WTC11 (cell line): Measurements from ENCODE around the gene TMEM252. TPM values are rescaled to one million over a fixed set of nuclear protein-coding genes. Genes with fewer than 3 reads are reported as not detected.
A peak's percentile ranks its signal among the peaks of the same experiment; 100 is the strongest.

Experiments used
- ATAC-seq: fragments of 200-7000 bp; cut with Tn5 transposase; 2 replicates; pipeline ENCODE4 v1.10.0; 2021; ENCODE audit warnings: mild to moderate bottlenecking, moderate library complexity
- CTCF ChIA-PET: fragments of 300-600 bp; sonication (Branson Sonifier 250); formaldehyde crosslinking; loops from one replicate; lab custom pipeline; 2021; ENCODE audit warnings: antibody characterized with exemption; lab: Charles Lee
- POLR2A ChIA-PET: fragments of 350-600 bp; sonication (Branson Sonifier 250); formaldehyde crosslinking; loops from one replicate; lab custom pipeline; 2021; ENCODE audit warnings: antibody characterized with exemption; lab: Charles Lee
- DNase-seq: peaks from one replicate; pipeline ENCODE4 v3.0.0; 2021; ENCODE audit warnings: low spot score
- H3K27ac Mint-ChIP-seq: 2 replicates; pipeline ENCODE4 v1.8.0; 2021; ENCODE audit warnings: mixed read lengths
- H3K27me3 Mint-ChIP-seq: 2 replicates; pipeline ENCODE4 v1.8.0; 2021; ENCODE audit warnings: low read depth, mild to moderate bottlenecking, moderate library complexity, mixed read lengths
- H3K36me3 Mint-ChIP-seq: 2 replicates; pipeline ENCODE4 v1.8.0; 2021; ENCODE audit warnings: mixed read lengths
- H3K4me1 Mint-ChIP-seq: 2 replicates; pipeline ENCODE4 v1.8.0; 2022; ENCODE audit warnings: mixed read lengths
- H3K4me3 Mint-ChIP-seq: 2 replicates; pipeline ENCODE4 v1.8.0; 2021; ENCODE audit warnings: mild to moderate bottlenecking, moderate library complexity, mixed read lengths
- H3K9me3 Mint-ChIP-seq: 2 replicates; pipeline ENCODE4 v1.8.0; 2021; ENCODE audit warnings: mixed read lengths
- ATF1 ChIP-seq: sonication (generic); formaldehyde crosslinking; IDR thresholded peaks from 2 replicates; pipeline ENCODE4 v1.8.1; 2023; ENCODE audit warnings: mild to moderate bottlenecking, moderate library complexity, missing genetic modification reagents
- ATF2 ChIP-seq: sonication (generic); formaldehyde crosslinking; IDR thresholded peaks from 2 replicates; pipeline ENCODE4 v1.8.1; 2022; ENCODE audit warnings: low read depth, missing genetic modification reagents, borderline replicate concordance
- CREM ChIP-seq: sonication (generic); formaldehyde crosslinking; IDR thresholded peaks from 2 replicates; pipeline ENCODE4 v1.8.1; 2022; ENCODE audit warnings: mild to moderate bottlenecking, missing genetic modification reagents, moderate library complexity
- HMGA2 ChIP-seq: fragments of 250-450 bp; sonication (Bioruptor Pico); IDR thresholded peaks from 2 replicates; pipeline ENCODE4 v1.4.0; 2021; ENCODE audit warnings: mild to moderate bottlenecking, moderate library complexity
- MAX ChIP-seq: sonication (generic); formaldehyde crosslinking; IDR thresholded peaks from 2 replicates; pipeline ENCODE4 v1.8.0; 2022; ENCODE audit warnings: mild to moderate bottlenecking, missing genetic modification reagents
- SMAD3 ChIP-seq: sonication (generic); formaldehyde crosslinking; IDR thresholded peaks from 2 replicates; pipeline ENCODE4 v1.8.0; 2022; ENCODE audit warnings: missing genetic modification reagents, mild to moderate bottlenecking, borderline replicate concordance
- SOX15 ChIP-seq: fragments of 250-450 bp; sonication (Bioruptor Pico); IDR thresholded peaks from 2 replicates; pipeline ENCODE4 v1.9.0; 2021; ENCODE audit warnings: mild to moderate bottlenecking
- TCF7 ChIP-seq: sonication (generic); formaldehyde crosslinking; IDR thresholded peaks from 2 replicates; pipeline ENCODE4 v1.8.0; 2022; ENCODE audit warnings: mild to moderate bottlenecking, low read depth, missing genetic modification reagents, moderate library complexity
- ZBTB43 ChIP-seq: sonication (generic); formaldehyde crosslinking; IDR thresholded peaks from 2 replicates; pipeline ENCODE4 v1.8.1; 2023; ENCODE audit warnings: mild to moderate bottlenecking, missing genetic modification reagents
- ZNF138 ChIP-seq: sonication (generic); formaldehyde crosslinking; conservative IDR thresholded peaks from 2 replicates; pipeline ENCODE4 v1.8.1; 2022; ENCODE audit warnings: mild to moderate bottlenecking, moderate library complexity, missing genetic modification reagents
- ZNF396 ChIP-seq: fragments of 250-450 bp; sonication (Bioruptor Pico); IDR thresholded peaks from 2 replicates; pipeline ENCODE4 v1.8.0; 2021; ENCODE audit warnings: mild to moderate bottlenecking, moderate library complexity, borderline replicate concordance
- total RNA-seq: library from RNA; stranded (reverse); gene quantifications from 3 replicates; pipeline ENCODE4 v1.2.3, GENCODE V29; 2021
- TF ChIP-seq, protein P1 (sequence below): sonication (generic); formaldehyde crosslinking; conservative IDR thresholded peaks from 2 replicates; pipeline ENCODE4 v1.8.1; 2023; ENCODE audit warnings: mild to moderate bottlenecking, low read depth, missing genetic modification reagents, moderate library complexity
- TF ChIP-seq, protein P2 (sequence below): sonication (generic); formaldehyde crosslinking; IDR thresholded peaks from 2 replicates; pipeline ENCODE4 v1.8.1; 2022; ENCODE audit warnings: mild to moderate bottlenecking, missing genetic modification reagents, moderate library complexity, borderline replicate concordance
- TF ChIP-seq, protein P3 (sequence below): fragments of 250-450 bp; sonication (Bioruptor Pico); IDR thresholded peaks from 2 replicates; pipeline ENCODE4 v1.9.0; 2021; ENCODE audit warnings: moderate library complexity, mild to moderate bottlenecking, inconsistent platforms, borderline replicate concordance

Gene TMEM252
- total RNA-seq, 1 experiment from 2014 or later: not detected

- TF ChIP-seq, protein P1, sequence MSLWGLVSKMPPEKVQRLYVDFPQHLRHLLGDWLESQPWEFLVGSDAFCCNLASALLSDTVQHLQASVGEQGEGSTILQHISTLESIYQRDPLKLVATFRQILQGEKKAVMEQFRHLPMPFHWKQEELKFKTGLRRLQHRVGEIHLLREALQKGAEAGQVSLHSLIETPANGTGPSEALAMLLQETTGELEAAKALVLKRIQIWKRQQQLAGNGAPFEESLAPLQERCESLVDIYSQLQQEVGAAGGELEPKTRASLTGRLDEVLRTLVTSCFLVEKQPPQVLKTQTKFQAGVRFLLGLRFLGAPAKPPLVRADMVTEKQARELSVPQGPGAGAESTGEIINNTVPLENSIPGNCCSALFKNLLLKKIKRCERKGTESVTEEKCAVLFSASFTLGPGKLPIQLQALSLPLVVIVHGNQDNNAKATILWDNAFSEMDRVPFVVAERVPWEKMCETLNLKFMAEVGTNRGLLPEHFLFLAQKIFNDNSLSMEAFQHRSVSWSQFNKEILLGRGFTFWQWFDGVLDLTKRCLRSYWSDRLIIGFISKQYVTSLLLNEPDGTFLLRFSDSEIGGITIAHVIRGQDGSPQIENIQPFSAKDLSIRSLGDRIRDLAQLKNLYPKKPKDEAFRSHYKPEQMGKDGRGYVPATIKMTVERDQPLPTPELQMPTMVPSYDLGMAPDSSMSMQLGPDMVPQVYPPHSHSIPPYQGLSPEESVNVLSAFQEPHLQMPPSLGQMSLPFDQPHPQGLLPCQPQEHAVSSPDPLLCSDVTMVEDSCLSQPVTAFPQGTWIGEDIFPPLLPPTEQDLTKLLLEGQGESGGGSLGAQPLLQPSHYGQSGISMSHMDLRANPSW (CRISPR knock-in tag): no peak
- TF ChIP-seq CREM (no peak), HMGA2 (CRISPR knock-in tag) (no peak), MAX (CRISPR knock-in tag) (peak; percentile 46; the same call in 1 of the 2 replicates), ZNF396 (CRISPR knock-in tag) (no peak), TCF7 (no peak)
- TF ChIP-seq, protein P2, sequence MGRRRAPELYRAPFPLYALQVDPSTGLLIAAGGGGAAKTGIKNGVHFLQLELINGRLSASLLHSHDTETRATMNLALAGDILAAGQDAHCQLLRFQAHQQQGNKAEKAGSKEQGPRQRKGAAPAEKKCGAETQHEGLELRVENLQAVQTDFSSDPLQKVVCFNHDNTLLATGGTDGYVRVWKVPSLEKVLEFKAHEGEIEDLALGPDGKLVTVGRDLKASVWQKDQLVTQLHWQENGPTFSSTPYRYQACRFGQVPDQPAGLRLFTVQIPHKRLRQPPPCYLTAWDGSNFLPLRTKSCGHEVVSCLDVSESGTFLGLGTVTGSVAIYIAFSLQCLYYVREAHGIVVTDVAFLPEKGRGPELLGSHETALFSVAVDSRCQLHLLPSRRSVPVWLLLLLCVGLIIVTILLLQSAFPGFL (CRISPR knock-in tag): no peak
- TF ChIP-seq, all 79 proteins: peak for 3
These were observed 19.6 kb upstream of the TMEM252 start (continued) for GRCh38 chr9:68560071-68560844.

GRCh38 chr9:68558545-68558944 is 17.9 kb upstream of the TMEM252 start:
- peaks cover 54% of the 10 kb centered on the region for H3K27me3 Mint-ChIP-seq

GRCh38 chr9:68555437-68556150 is 14.9 kb upstream of the TMEM252 start:
- no peak for TF ChIP-seq ZBTB43 (CRISPR knock-in tag)
- no peak for TF ChIP-seq SMAD3
- TF ChIP-seq, protein P3, sequence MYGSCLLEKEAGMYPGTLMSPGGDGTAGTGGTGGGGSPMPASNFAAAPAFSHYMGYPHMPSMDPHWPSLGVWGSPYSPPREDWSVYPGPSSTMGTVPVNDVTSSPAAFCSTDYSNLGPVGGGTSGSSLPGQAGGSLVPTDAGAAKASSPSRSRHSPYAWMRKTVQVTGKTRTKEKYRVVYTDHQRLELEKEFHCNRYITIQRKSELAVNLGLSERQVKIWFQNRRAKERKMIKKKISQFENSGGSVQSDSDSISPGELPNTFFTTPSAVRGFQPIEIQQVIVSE (CRISPR knock-in tag): no peak
- TF ChIP-seq ZNF138 (CRISPR knock-in tag): no peak
- TF ChIP-seq ATF2 (CRISPR knock-in tag): no peak
- TF ChIP-seq, all 79 proteins: peak for 0
- CTCF ChIA-PET: interaction anchor here (0.9 to 2.8 kb wide), 3 partner anchors 12 to 138 kb away, joined by 4 to 16 read pairs (median 6); no protein-coding TSS in a partner anchor
- H3K4me3 Mint-ChIP-seq: no peak overlapping the region
- no peak for DNase-seq
- no peak overlapping the region for H3K27ac Mint-ChIP-seq
- H3K36me3 Mint-ChIP-seq: no peaks in the 10 kb centered on the region
- H3K9me3 Mint-ChIP-seq: no peaks in the 10 kb centered on the region
- ATAC-seq: peak; percentile 68
- POLR2A ChIA-PET: no interaction called here
- peaks cover 44% of the 10 kb centered on the region for H3K27me3 Mint-ChIP-seq
- peaks cover 11% of the 10 kb centered on the region for H3K4me1 Mint-ChIP-seq

More at GRCh38 chr9:68558545-68558944, 17.9 kb upstream of the TMEM252 start:
- TF ChIP-seq SOX15 (CRISPR knock-in tag) (no peak), ATF1 (CRISPR knock-in tag) (no peak)
- H3K9me3 Mint-ChIP-seq: no peaks in the 10 kb centered on the region
- no peak for ATAC-seq
- CTCF ChIA-PET: interaction anchor here (0.6 to 2.9 kb wide), 4 partner anchors 10 to 452 kb away, joined by 4 to 28 read pairs (median 16); no protein-coding TSS in a partner anchor
- DNase-seq: no peak
- POLR2A ChIA-PET: interaction anchor here (0.6 kb wide), 1 partner anchor 386 kb away, joined by 3 read pairs; no protein-coding TSS in a partner anchor
- H3K36me3 Mint-ChIP-seq: no peaks in the 10 kb centered on the region
- no peak overlapping the region for H3K27ac Mint-ChIP-seq
- H3K4me3 Mint-ChIP-seq: no peak overlapping the region
- H3K4me1 Mint-ChIP-seq: peaks cover 35% of the 10 kb centered on the region
